ENCODE data around the gene DNAH1. TPM values are rescaled to one million over a fixed set of nuclear protein-coding genes. Genes with fewer than 3 reads are reported as not detected.

Gene DNAH1
- total RNA-seq, 4 donors from 2014 or later = 19.3 to 103 (median 64.2) TPM

DNA sequence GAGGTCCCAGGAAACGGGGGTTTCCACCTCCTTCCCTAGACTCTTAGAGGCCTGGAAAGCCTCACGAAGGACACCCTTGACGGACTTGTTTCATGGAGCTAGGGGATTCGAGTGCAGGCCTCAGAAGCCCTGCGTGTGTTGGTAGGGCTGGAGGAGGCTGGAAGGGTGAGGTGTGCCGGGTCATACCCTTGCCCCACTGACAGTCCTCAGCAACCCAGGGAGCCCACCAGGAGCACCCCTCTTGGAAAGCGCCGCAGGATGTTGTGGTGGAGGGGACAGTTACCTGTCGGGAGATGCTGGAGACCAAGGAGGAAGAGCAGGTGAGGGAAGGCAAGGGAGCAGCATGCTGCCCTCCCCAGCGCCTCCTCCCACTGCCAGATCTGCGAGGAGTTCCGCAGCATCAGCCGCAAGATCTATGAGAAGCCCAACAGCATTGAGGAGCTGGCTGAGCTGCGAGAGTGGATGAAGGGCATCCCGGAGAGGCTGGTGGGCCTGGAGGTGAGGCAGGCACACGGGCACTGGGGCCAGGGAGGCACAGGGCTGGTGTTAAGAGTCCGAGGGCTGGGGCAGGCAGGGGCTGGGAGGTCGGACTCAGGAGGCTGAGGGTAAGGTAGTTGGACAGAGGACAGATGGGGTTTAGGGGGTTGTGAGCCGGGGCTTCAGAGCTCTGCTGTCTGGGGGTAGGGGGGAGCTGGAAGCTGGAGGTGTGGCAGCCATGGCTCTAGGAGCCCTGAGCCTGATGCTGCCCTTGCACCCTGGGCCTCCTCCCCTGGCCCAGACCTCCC lies 33.7 kb downstream of the DNAH1 start:
- no peak for DNase-seq
- peaks cover 0 to 64% (median 0%) of the 10 kb centered on the region in 3 donors for H3K36me3 ChIP-seq

DNA sequence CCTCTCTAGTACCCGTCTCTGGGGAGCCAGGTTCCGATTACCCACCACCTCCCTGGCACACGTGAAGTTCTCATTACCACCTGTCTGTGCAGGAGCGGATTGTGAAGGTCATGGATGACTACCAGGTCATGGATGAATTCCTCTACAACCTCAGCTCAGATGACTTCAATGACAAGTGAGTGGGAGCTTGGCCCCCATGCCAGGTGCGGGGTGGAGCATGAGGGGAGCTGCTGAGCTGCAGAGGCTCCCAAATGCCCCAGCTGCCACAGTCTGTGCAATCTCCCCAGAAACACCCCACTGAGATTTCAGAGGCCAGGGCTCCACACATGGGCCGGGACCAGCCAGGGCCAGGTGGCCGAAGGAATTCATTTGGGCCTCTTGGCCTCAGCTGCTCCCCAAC lies 34.3 kb downstream of the DNAH1 start:
- no peak for TF ChIP-seq POLR2A (IDR thresholded peaks at IDR 0.05)
- TF ChIP-seq, protein P1, sequence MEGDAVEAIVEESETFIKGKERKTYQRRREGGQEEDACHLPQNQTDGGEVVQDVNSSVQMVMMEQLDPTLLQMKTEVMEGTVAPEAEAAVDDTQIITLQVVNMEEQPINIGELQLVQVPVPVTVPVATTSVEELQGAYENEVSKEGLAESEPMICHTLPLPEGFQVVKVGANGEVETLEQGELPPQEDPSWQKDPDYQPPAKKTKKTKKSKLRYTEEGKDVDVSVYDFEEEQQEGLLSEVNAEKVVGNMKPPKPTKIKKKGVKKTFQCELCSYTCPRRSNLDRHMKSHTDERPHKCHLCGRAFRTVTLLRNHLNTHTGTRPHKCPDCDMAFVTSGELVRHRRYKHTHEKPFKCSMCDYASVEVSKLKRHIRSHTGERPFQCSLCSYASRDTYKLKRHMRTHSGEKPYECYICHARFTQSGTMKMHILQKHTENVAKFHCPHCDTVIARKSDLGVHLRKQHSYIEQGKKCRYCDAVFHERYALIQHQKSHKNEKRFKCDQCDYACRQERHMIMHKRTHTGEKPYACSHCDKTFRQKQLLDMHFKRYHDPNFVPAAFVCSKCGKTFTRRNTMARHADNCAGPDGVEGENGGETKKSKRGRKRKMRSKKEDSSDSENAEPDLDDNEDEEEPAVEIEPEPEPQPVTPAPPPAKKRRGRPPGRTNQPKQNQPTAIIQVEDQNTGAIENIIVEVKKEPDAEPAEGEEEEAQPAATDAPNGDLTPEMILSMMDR (IDR thresholded peaks at IDR 0.05) = no peak
- no peak overlapping the region for H3K4me3 ChIP-seq
- no peaks in the 10 kb centered on the region for H3K27me3 ChIP-seq
- H3K36me3 ChIP-seq = peaks cover 0 to 69% (median 0%) of the 10 kb centered on the region in 3 donors
- no peaks in the 10 kb centered on the region for H3K4me1 ChIP-seq
- H3K27ac ChIP-seq = no peak overlapping the region
- no peaks in the 10 kb centered on the region for H3K9me3 ChIP-seq
- no peak for DNase-seq

More for the DNA sequence above, 33.7 kb downstream of the DNAH1 start:
- H3K4me3 ChIP-seq = no peak overlapping the region
- no peaks in the 10 kb centered on the region for H3K9me3 ChIP-seq
- no peak for TF ChIP-seq POLR2A (IDR thresholded peaks at IDR 0.05)
- TF ChIP-seq, protein P1 (IDR thresholded peaks at IDR 0.05) = no peak
- H3K4me1 ChIP-seq = no peaks in the 10 kb centered on the region
- H3K27ac ChIP-seq = no peak overlapping the region
- H3K27me3 ChIP-seq = no peaks in the 10 kb centered on the region

DNA sequence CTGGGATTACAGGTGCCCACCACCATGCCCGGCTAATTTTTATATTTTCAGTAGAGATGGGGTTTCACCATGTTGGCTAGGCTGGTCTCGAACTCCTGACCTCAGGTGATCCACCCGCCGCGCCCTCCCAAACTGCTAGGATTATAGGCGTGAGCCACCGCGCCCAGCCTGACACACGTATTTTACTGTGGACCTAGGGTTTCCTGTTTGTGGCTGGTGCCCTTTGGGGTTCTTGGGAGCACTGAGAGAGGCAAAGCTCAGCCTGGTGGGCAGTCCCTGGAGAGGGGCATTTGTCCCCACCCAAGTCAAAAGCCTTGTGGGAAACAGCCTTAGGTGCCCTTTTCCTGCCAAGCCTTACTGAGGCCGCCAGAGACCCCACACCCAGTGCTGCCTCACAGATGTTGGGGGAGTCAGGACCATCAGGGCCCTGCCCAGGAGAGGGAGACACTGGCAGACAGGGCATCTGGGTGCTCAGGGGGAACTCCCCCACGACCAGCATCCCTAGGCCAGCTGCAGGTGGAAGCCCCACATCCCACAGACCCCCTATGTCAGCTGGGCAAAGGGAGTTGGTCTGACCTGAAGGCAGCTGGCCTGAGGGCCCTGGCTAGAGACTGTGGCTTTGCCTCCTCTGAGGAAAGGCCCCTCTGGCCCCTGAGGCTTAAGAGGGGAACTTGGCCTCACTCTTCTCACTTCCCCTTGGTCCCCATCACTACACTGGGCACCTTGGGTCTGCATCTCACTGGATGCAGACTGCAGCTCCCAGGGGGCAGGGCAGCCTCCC lies 35.1 kb downstream of the DNAH1 start:
- no peak overlapping the region for H3K4me3 ChIP-seq
- TF ChIP-seq, protein P1 (IDR thresholded peaks at IDR 0.05) = no peak
- no peak for TF ChIP-seq POLR2A (IDR thresholded peaks at IDR 0.05)

DNA sequence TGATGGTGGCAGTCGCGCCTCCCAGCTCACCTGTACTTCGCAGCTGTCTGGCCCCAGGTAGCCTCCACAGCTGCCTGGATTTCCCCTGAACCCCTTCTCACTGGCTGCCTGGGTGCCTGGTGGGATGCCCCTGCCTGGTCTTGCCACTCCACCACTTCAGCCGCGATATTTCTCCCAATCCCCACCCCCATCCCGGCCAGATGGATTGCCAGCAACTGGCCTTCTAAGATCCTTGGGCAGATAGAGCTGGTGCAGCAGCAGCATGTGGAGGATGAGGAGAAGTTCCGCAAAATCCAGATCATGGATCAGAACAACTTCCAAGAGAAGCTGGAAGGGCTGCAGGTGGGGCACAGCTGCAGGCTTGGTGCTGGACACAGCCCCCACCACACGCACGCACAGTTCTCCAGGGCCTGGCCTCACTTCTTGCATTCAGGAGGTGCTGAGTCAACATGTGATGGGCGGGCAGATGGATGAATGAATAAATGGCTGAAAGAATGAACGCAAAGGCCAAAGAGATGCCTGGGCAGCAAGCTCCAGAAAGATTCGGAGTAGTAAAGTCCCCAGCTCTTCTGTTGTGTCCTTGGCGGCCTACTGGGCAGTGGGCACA lies 35.7 kb downstream of the DNAH1 start:
- Histone ChIP-seq H3K27ac (no peak overlapping the region), H3K9me3 (no peaks in the 10 kb centered on the region), H3K4me3 (no peak overlapping the region), H3K27me3 (no peaks in the 10 kb centered on the region), H3K4me1 (no peaks in the 10 kb centered on the region), H3K36me3 (peaks cover 0 to 68% (median 0%) of the 10 kb centered on the region in 3 donors)
- TF ChIP-seq, protein P1 (IDR thresholded peaks at IDR 0.05) = no peak
- TF ChIP-seq POLR2A (IDR thresholded peaks at IDR 0.05) = no peak
- no peak for DNase-seq

More for the DNA sequence above, 35.1 kb downstream of the DNAH1 start:
- H3K9me3 ChIP-seq = no peaks in the 10 kb centered on the region
- no peaks in the 10 kb centered on the region for H3K27me3 ChIP-seq
- no peaks in the 10 kb centered on the region for H3K4me1 ChIP-seq
- no peak overlapping the region for H3K27ac ChIP-seq
- H3K36me3 ChIP-seq = peaks cover 0 to 70% (median 0%) of the 10 kb centered on the region in 3 donors
- no peak for DNase-seq

DNA sequence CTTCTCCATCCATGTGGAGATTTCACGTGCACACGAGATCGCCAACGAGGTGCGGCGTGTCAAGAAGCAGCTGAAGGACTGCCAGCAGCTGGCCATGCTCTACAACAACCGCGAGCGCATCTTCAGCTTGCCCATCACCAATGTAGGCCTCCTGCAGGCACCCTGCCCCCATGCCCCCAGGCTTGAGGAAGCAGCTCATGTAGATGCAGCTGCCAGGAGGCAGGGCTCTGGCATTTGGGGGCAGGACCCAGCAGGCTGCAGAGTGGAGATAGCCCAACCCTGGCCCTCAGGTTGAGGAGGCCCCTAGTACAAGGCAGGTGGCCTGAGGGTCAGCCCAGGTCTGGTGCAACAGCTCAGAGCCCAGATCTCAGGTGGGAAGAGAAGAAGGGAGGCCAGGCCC lies 36.4 kb downstream of the DNAH1 start:
- DNase-seq = no peak

More for the DNA sequence above, 36.4 kb downstream of the DNAH1 start:
- H3K36me3 ChIP-seq = peaks cover 0 to 69% (median 0%) of the 10 kb centered on the region in 3 donors
- no peak for TF ChIP-seq POLR2A (IDR thresholded peaks at IDR 0.05)
- H3K4me3 ChIP-seq = no peak overlapping the region
- no peak overlapping the region for H3K27ac ChIP-seq
- H3K4me1 ChIP-seq = no peaks in the 10 kb centered on the region
- H3K27me3 ChIP-seq = no peaks in the 10 kb centered on the region
- no peaks in the 10 kb centered on the region for H3K9me3 ChIP-seq

Measured in Peyer's patch (tissue), 4 donors.